ENCODE measurements around the gene MXRA7.

Gene MXRA7

GRCh38 chr17:76718516-76718915, 7.8 kb upstream of the MXRA7 start:
- ChIA-PET POLR2A (interaction anchor here (1.3 to 2.0 kb wide), 2 partner anchors 7 to 206 kb away, joined by 3 to 7 read pairs; partner anchors contain the start of genes JMJD6 and METTL23), CTCF (interaction anchor here (1.0 to 2.9 kb wide), 3 partner anchors 9 to 211 kb away, joined by 3 to 13 read pairs (median 5); no protein-coding TSS in a partner anchor)
- DNase-seq (ENCODE audit: extremely low spot score), result no peak
- TF ChIP-seq CTCF (IDR thresholded peaks at IDR 0.05; ENCODE audit: control extremely low read depth, extremely low read depth, low read depth, missing control alignments), result no peak

GRCh38 chr17:76716839-76717215, 6.1 kb upstream of the MXRA7 start:
- ChIA-PET POLR2A (interaction anchor here (1.6 to 2.0 kb wide), 3 partner anchors 9 to 20 kb away, joined by 6 to 7 read pairs (median 7); partner anchors contain the start of genes JMJD6, METTL23, MFSD11 and SRSF2), CTCF (interaction anchor here (0.7 to 5.3 kb wide), 9 partner anchors 8 to 194 kb away, joined by 3 to 45 read pairs (median 5); partner anchors contain the start of genes JMJD6 and METTL23)
- DNase-seq (ENCODE audit: extremely low spot score), result no peak
- TF ChIP-seq CTCF (IDR thresholded peaks at IDR 0.05; ENCODE audit: control extremely low read depth, extremely low read depth, low read depth, missing control alignments), result no peak

- ChIA-PET CTCF (interaction anchor here (0.7 to 5.3 kb wide), 10 partner anchors 8 to 257 kb away, joined by 3 to 45 read pairs (median 4); partner anchors contain the start of genes JMJD6 and METTL23), POLR2A (interaction anchor here (1.6 to 2.0 kb wide), 3 partner anchors 10 to 21 kb away, joined by 6 to 7 read pairs (median 7); partner anchors contain the start of genes JMJD6, METTL23, MFSD11 and SRSF2)
- no peak for TF ChIP-seq CTCF (IDR thresholded peaks at IDR 0.05; ENCODE audit: control extremely low read depth, extremely low read depth, low read depth, missing control alignments)
- no peak for DNase-seq (ENCODE audit: extremely low spot score)
Measured at GRCh38 chr17:76716146-76716838, 5.5 kb upstream of the MXRA7 start.

- ChIA-PET CTCF (interaction anchor here (0.6 to 5.3 kb wide), 6 partner anchors 10 to 256 kb away, joined by 3 to 45 read pairs (median 6); partner anchors contain the start of genes JMJD6 and METTL23), POLR2A (interaction anchor here (0.5 to 1.6 kb wide), 2 partner anchors 10 to 22 kb away, joined by 4 to 6 read pairs; partner anchors contain the start of genes MFSD11 and SRSF2)
- DNase-seq (ENCODE audit: extremely low spot score), result no peak
- no peak for TF ChIP-seq CTCF (IDR thresholded peaks at IDR 0.05; ENCODE audit: control extremely low read depth, extremely low read depth, low read depth, missing control alignments)
Measured at GRCh38 chr17:76715496-76715830, 4.7 kb upstream of the MXRA7 start.

GRCh38 chr17:76714822-76715495, 4.2 kb upstream of the MXRA7 start:
- ChIA-PET POLR2A (interaction anchor here (1.7 kb wide), 1 partner anchor 12 kb away, joined by 13 read pairs; the partner anchor contains the start of genes JMJD6 and METTL23), CTCF (interaction anchor here (0.6 to 5.3 kb wide), 9 partner anchors 10 to 342 kb away, joined by 3 to 45 read pairs (median 4); partner anchors contain the start of genes JMJD6 and METTL23)
- TF ChIP-seq CTCF (IDR thresholded peaks at IDR 0.05; ENCODE audit: control extremely low read depth, extremely low read depth, low read depth, missing control alignments), result peak; percentile 76

GRCh38 chr17:76714336-76714735, 3.6 kb upstream of the MXRA7 start:
- POLR2A ChIA-PET, result interaction anchor here (1.7 kb wide), 1 partner anchor 12 kb away, joined by 13 read pairs; the partner anchor contains the start of genes JMJD6 and METTL23
- TF ChIP-seq CTCF (IDR thresholded peaks at IDR 0.05; ENCODE audit: control extremely low read depth, extremely low read depth, low read depth, missing control alignments), result no peak
- DNase-seq (ENCODE audit: extremely low spot score), result no peak

More at GRCh38 chr17:76714822-76715495, 4.2 kb upstream of the MXRA7 start:
- peak; percentile 64 for DNase-seq (ENCODE audit: extremely low spot score)

More at GRCh38 chr17:76714336-76714735, 3.6 kb upstream of the MXRA7 start:
- CTCF ChIA-PET, result interaction anchor here (0.9 to 5.3 kb wide), 14 partner anchors 9 to 342 kb away, joined by 3 to 45 read pairs (median 4); partner anchors contain the start of genes JMJD6 and METTL23
